ENCODE results near the gene CSF3. TPM values are rescaled to one million over a fixed set of nuclear protein-coding genes. Genes with fewer than 3 reads are reported as not detected.
A peak's percentile ranks its signal among the peaks of the same experiment; 100 is the strongest.

The CSF3 gene
- total and polyA plus RNA-seq, 4 donors: 1.7 to 317 (median 5.4) TPM

GRCh38 chr17:40038882-40039513 is 23.8 kb downstream of the CSF3 start:
- Histone ChIP-seq H3K4me3 (no peak overlapping the region), H3K36me3 (ENCODE audit: control insufficient read depth in 4 of 4, insufficient read depth in 4 of 4, low read length in 4 of 4) (peaks cover 0 to 28% (median 16%) of the 10 kb centered on the region in 4 donors), H3K4me1 (ENCODE audit: control insufficient read depth in 5 of 5, insufficient read depth in 5 of 5, low read length in 5 of 5) (peaks cover 0 to 7% (median 4%) of the 10 kb centered on the region in 5 donors), H3K27ac (ENCODE audit: low read depth in 1 of 2, low read length in 1 of 2) (peak overlapping the region; percentile 70 to 87), H3K9me3 (ENCODE audit: control insufficient read depth in 4 of 4, insufficient read depth in 3 of 4, low read length in 3 of 4) (no peaks in the 10 kb centered on the region), H3K27me3 (ENCODE audit: control insufficient read depth in 3 of 3, insufficient read depth in 3 of 3, low read length in 2 of 3) (no peaks in the 10 kb centered on the region), H3K9ac (ENCODE audit: insufficient read depth in 1 of 2, low read length in 2 of 2) (peak overlapping the region in 1 of 2 donors; percentile 26)
- 29 to 46% methylated on average over 11 of the region's 11 CpGs for WGBS, 2 donors
- peak; percentile 55 for TF ChIP-seq CTCF (IDR thresholded peaks at IDR 0.05; ENCODE audit: control extremely low read depth, extremely low read depth)
- ATAC-seq (ENCODE audit: insufficient read depth, low FRiP score) (peak; percentile 58), DNase-seq (peak; percentile 92 to 97 (median 96))

DNA sequence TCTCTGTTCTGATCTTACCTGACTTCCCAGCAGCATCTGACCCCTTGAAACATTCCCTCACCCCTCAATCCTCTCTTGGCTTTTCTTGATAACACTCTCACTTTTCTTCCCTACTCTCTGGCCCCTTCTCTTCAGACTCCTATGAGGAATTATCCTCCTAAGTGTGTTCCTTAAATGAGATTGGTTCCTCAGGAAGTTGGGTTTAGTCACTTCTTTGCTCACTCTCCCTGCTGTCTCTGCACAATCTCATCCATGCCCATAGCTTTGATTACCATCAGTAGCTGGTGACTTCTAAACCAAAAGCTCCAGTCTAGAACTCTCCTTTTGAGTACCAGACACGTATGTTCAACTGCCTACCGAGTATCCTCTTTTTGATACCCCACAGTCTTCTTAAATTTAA is 26.0 kb downstream of the CSF3 start:
- Histone ChIP-seq H3K9ac (ENCODE audit: insufficient read depth in 1 of 2, low read length in 2 of 2) (no peak overlapping the region), H3K4me1 (ENCODE audit: control insufficient read depth in 5 of 5, insufficient read depth in 5 of 5, low read length in 5 of 5) (peaks cover 0 to 7% (median 4%) of the 10 kb centered on the region in 5 donors), H3K9me3 (ENCODE audit: control insufficient read depth in 4 of 4, insufficient read depth in 3 of 4, low read length in 3 of 4) (no peaks in the 10 kb centered on the region), H3K27me3 (ENCODE audit: control insufficient read depth in 3 of 3, insufficient read depth in 3 of 3, low read length in 2 of 3) (no peaks in the 10 kb centered on the region), H3K27ac (ENCODE audit: low read depth in 1 of 2, low read length in 1 of 2) (no peak overlapping the region), H3K4me3 (no peak overlapping the region), H3K36me3 (ENCODE audit: control insufficient read depth in 4 of 4, insufficient read depth in 4 of 4, low read length in 4 of 4) (peaks cover 0 to 16% (median 5%) of the 10 kb centered on the region in 4 donors)
- TF ChIP-seq CTCF (IDR thresholded peaks at IDR 0.05; ENCODE audit: control extremely low read depth, extremely low read depth): no peak
- 91 to 93% methylated on average over 2 of the region's 2 CpGs for WGBS, 2 donors
- no peak for DNase-seq
- ATAC-seq (ENCODE audit: insufficient read depth, low FRiP score): no peak

DNA sequence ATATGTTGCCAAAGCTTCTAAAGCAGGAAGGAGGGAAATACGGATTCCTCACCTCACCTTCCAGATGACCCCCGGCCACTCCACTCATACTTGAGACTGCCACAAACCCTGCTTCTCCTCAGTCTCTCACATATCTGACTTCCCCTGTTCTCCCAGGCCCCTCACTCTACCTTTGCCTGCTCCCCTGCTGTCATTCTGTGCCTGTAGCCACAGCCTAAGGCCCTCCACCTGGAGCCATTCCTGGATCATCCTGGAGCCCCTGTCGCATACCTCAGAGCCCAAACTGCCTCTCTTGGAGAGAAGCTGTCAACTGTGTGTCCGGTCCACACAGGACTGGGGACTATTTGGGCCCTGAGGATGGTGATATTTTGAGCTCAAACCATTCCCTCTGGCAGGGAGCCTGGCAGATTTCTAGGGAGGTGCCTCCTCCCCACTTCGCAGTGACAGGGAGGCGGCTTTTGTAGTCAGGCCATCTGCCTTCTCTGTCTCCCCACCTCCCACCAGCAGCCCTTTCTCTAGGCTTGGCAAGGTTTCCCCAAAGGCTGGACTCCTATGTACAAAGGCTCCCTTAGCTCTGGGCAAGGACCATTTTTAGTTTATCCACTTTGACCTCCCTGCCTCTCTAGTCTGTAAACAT is 41.3 kb downstream of the CSF3 start:
- Histone ChIP-seq H3K9me3 (ENCODE audit: control insufficient read depth in 4 of 4, insufficient read depth in 3 of 4, low read length in 3 of 4) (no peaks in the 10 kb centered on the region), H3K36me3 (ENCODE audit: control insufficient read depth in 4 of 4, insufficient read depth in 4 of 4, low read length in 4 of 4) (peaks cover 0 to 9% (median 4%) of the 10 kb centered on the region in 4 donors), H3K4me1 (ENCODE audit: control insufficient read depth in 5 of 5, insufficient read depth in 5 of 5, low read length in 5 of 5) (peaks cover 0 to 14% (median 4%) of the 10 kb centered on the region in 5 donors), H3K27me3 (ENCODE audit: control insufficient read depth in 3 of 3, insufficient read depth in 3 of 3, low read length in 2 of 3) (peaks cover 0 to 3% (median 0%) of the 10 kb centered on the region in 3 donors), H3K9ac (ENCODE audit: insufficient read depth in 1 of 2, low read length in 2 of 2) (no peak overlapping the region), H3K4me3 (no peak overlapping the region), H3K27ac (ENCODE audit: low read depth in 1 of 2, low read length in 1 of 2) (no peak overlapping the region)
- no peak for DNase-seq
- TF ChIP-seq CTCF (IDR thresholded peaks at IDR 0.05; ENCODE audit: control extremely low read depth, extremely low read depth): no peak
- no peak for ATAC-seq (ENCODE audit: insufficient read depth, low FRiP score)
- 78 to 90% methylated on average over 6 of the region's 6 CpGs for WGBS, 2 donors
